Liver (tissue), 9 donors: ENCODE data around the gene NLGN1. TPM values are rescaled to one million over a fixed set of nuclear protein-coding genes. Genes with fewer than 3 reads are reported as not detected.

Experiments used
- DNase-seq: peaks from one replicate; pipeline ENCODE4 v3.0.0-alpha.2; 2017; ENCODE audit warnings: low spot score
- H3K27ac ChIP-seq, 2 donors: one replicate each; pipeline ENCODE4 v1.7.0; 2013; ENCODE audit warnings: inconsistent platforms in 2 of 2, low read length in 2 of 2, control low read depth in 1 of 2, low read depth in 1 of 2, mild to moderate bottlenecking in 1 of 2
- H3K27me3 ChIP-seq, 4 donors: one replicate each; pipeline versions ENCODE4 v1.6.1 to v1.7.0; 2013; ENCODE audit warnings: low read length in 3 of 4, inconsistent platforms in 1 of 4, mild to moderate bottlenecking in 1 of 4, moderate library complexity in 1 of 4; ENCODE audit not compliant: control insufficient read depth in 4 of 4, insufficient read depth in 4 of 4
- H3K36me3 ChIP-seq, 4 donors: one replicate each; pipeline versions ENCODE4 v1.6.1 to v1.7.0; 2013; ENCODE audit warnings: low read length in 3 of 4, mild to moderate bottlenecking in 3 of 4, low read depth in 1 of 4, moderate library complexity in 1 of 4; ENCODE audit not compliant: control insufficient read depth in 4 of 4, insufficient read depth in 3 of 4
- H3K4me1 ChIP-seq, 4 donors: one replicate each; pipeline versions ENCODE4 v1.6.1 to v1.7.0; 2013; ENCODE audit warnings: low read length in 3 of 4, mild to moderate bottlenecking in 3 of 4, moderate library complexity in 1 of 4; ENCODE audit not compliant: control insufficient read depth in 4 of 4, insufficient read depth in 4 of 4
- H3K4me3 ChIP-seq, 3 donors: one replicate each; pipeline versions ENCODE4 v1.6.1 to v1.7.0; 2013; ENCODE audit warnings: low read length in 3 of 3, control low read depth in 1 of 3, low read depth in 1 of 3, mild to moderate bottlenecking in 1 of 3
- H3K9ac ChIP-seq, 2 donors: one replicate each; pipeline ENCODE4 v1.7.0; 2013; ENCODE audit warnings: low read length in 2 of 2, mild to moderate bottlenecking in 2 of 2, moderate library complexity in 2 of 2, control low read depth in 1 of 2, low read depth in 1 of 2
- H3K9me3 ChIP-seq, 4 donors: one replicate each; pipeline versions ENCODE4 v1.6.1 to v1.7.0; 2013; ENCODE audit warnings: low read length in 3 of 4; ENCODE audit not compliant: control insufficient read depth in 4 of 4
- CTCF ChIP-seq: fragments of 150-350 bp; IDR thresholded peaks from 2 replicates; pipeline ENCODE4 v1.5.1; 2017; ENCODE audit warnings: improper control_type of control experiment, low read depth, low read length; ENCODE audit not compliant: missing input control
- EGR1 ChIP-seq, 2 donors: IDR thresholded peaks; 2 replicates each; pipeline ENCODE4 v1.6.1; 2016 to 2018; ENCODE audit warnings: antibody characterized with exemption in 2 of 2, low read depth in 2 of 2
- FOXA2 ChIP-seq: IDR thresholded peaks from 2 replicates; pipeline ENCODE4 v1.6.1; 2016; ENCODE audit warnings: antibody characterized with exemption
- RAD21 ChIP-seq, 2 donors: IDR thresholded peaks; 2 replicates each; pipeline ENCODE4 v1.6.1; 2016; ENCODE audit warnings: antibody characterized with exemption in 2 of 2, mild to moderate bottlenecking in 2 of 2
- REST ChIP-seq: IDR thresholded peaks from 2 replicates; pipeline ENCODE4 v1.6.1; 2016; ENCODE audit warnings: antibody characterized with exemption, mild to moderate bottlenecking
- RXRA ChIP-seq, 2 donors: IDR thresholded peaks; 2 replicates each; pipeline ENCODE4 v1.6.1; 2017 to 2018; ENCODE audit warnings: antibody characterized with exemption in 2 of 2, mild to moderate bottlenecking in 1 of 2
- TAF1 ChIP-seq: conservative IDR thresholded peaks from 2 replicates; pipeline ENCODE4 v1.6.1; 2016; ENCODE audit warnings: antibody characterized with exemption, mild to moderate bottlenecking
- YY1 ChIP-seq: IDR thresholded peaks from 2 replicates; pipeline ENCODE4 v1.6.1; 2016; ENCODE audit warnings: antibody characterized with exemption, mild to moderate bottlenecking
- ZBTB33 ChIP-seq: IDR thresholded peaks from 2 replicates; pipeline ENCODE4 v1.6.1; 2016; ENCODE audit warnings: antibody characterized with exemption
- WGBS: extraction: QIAGEN DNeasy Blood & Tissue Kit; methylation state at CpG from one replicate; pipeline ENCODE4 v1.1.7; 2013; 5-methylcytosine and 5-hydroxymethylcytosine counted together
- polyA plus RNA-seq, 2 donors: library from polyadenylated mRNA; stranded (reverse) in 1 of 2; unstranded in 1 of 2; fragments of 200-250 nt in 1 of 2; fragments of >200 nt in 1 of 2; fragmentation: Nextera tagmentation in 1 of 2; extraction: Ambion mirVana in 1 of 2; gene quantifications; one replicate each; pipeline versions ENCODE4 v1.2.1 to v1.2.3, GENCODE V29; 2013 to 2015
- total RNA-seq, 2 donors: library from RNA; depleted of rRNA; stranded (reverse); fragments of >200 nt; gene quantifications; one replicate each; pipeline ENCODE4 v1.2.3, GENCODE V29; 2014
- donor health status: healthy.
- donor health status: healthy.
- donor health status: healthy.
- donor health status: healthy.
- donor health status: healthy.

The NLGN1 gene
- total and polyA plus RNA-seq, 4 donors, result 0.02 to 0.67 (median 0.37) TPM; not detected in 1

- H3K27me3 ChIP-seq, result peaks cover 0 to 5% (median 1%) of the 10 kb centered on the region in 4 donors
- TF ChIP-seq ZBTB33 (no peak), CTCF (peak; percentile 45), RAD21 (IDR thresholded peaks at IDR 0.05) (peak; percentile 28 to 40)
- no peak overlapping the region for H3K27ac ChIP-seq
- no peak for DNase-seq
- 8% methylated on average over 16 of the region's 16 CpGs for WGBS
- H3K4me3 ChIP-seq, result no peak overlapping the region
- H3K9me3 ChIP-seq, result no peaks in the 10 kb centered on the region
- H3K4me1 ChIP-seq, result peaks cover 0 to 8% (median 4%) of the 10 kb centered on the region in 4 donors
- no peak overlapping the region for H3K9ac ChIP-seq
- no peaks in the 10 kb centered on the region for H3K36me3 ChIP-seq
These were observed 186.7 kb downstream of the NLGN1 start for GRCh38 chr3:173584093-173584837.

- WGBS, result 4% methylated on average over 47 of the region's 47 CpGs
- no peak overlapping the region for H3K27ac ChIP-seq
- no peaks in the 10 kb centered on the region for H3K36me3 ChIP-seq
- H3K27me3 ChIP-seq, result peaks cover 0 to 5% (median 1%) of the 10 kb centered on the region in 4 donors
- H3K4me1 ChIP-seq, result peaks cover 0 to 8% (median 4%) of the 10 kb centered on the region in 4 donors
- H3K9me3 ChIP-seq, result no peaks in the 10 kb centered on the region
- TF ChIP-seq FOXA2, result no peak
- no peak for TF ChIP-seq TAF1
- TF ChIP-seq YY1, result no peak
- no peak for TF ChIP-seq REST
- no peak for TF ChIP-seq EGR1 (IDR thresholded peaks at IDR 0.05; ENCODE audit: low read depth in 2 of 2)
- no peak for TF ChIP-seq CTCF
- TF ChIP-seq RXRA (IDR thresholded peaks at IDR 0.05), result no peak
- H3K4me3 ChIP-seq, result peak overlapping the region in 1 of 3 donors; percentile 14
- DNase-seq, result no peak
- no peak overlapping the region for H3K9ac ChIP-seq
These were observed 187.6 kb downstream of the NLGN1 start for GRCh38 chr3:173584838-173585831.
